PC-3 (cell line): ENCODE results near the gene ZNF518A. TPM values are rescaled to one million over a fixed set of nuclear protein-coding genes. Genes with fewer than 3 reads are reported as not detected.

ENCODE experiments used
- ATAC-seq: fragments of 200-7000 bp; cut with Tn5 transposase; 2 replicates; pipeline ENCODE4 v1.9.1; 2020; ENCODE audit warnings: mild to moderate bottlenecking, moderate library complexity
- BruUV-seq: library from RNA; stranded (reverse); fragments of 400-500 nt; replicated peaks from 2 replicates; lab custom pipeline; 2021; lab: Mats Ljungman, UMichigan
- CTCF ChIA-PET: fragments of 300-600 bp; sonication (Branson Sonifier 250); formaldehyde crosslinking; loops from one replicate; lab custom pipeline; 2022; ENCODE audit warnings: antibody characterized with exemption; lab: Charles Lee
- POLR2A ChIA-PET: fragments of 300-600 bp; sonication (Branson Sonifier 250); formaldehyde crosslinking; loops from one replicate; lab custom pipeline; 2022; ENCODE audit warnings: antibody characterized with exemption; ENCODE audit not compliant: unreplicated experiment; lab: Charles Lee
- DNase-seq: peaks from one replicate; pipeline ENCODE4 v3.0.0-alpha.2; 2015
- H2AFZ ChIP-seq: fragments of 300-600 bp; sonication (generic); 2 replicates; pipeline ENCODE4 v1.6.0; 2016; ENCODE audit warnings: antibody characterized with exemption, low read length
- H3F3A ChIP-seq: fragments of 300-600 bp; sonication (generic); one replicate; pipeline ENCODE4 v1.6.0; 2017; ENCODE audit warnings: antibody characterized with exemption, low read length, control low read depth, mild to moderate bottlenecking; ENCODE audit not compliant: unreplicated experiment
- H3K27ac ChIP-seq: fragments of 300-600 bp; sonication (generic); 2 replicates; pipeline ENCODE4 v1.5.1; 2016; ENCODE audit warnings: mild to moderate bottlenecking, low read length
- H3K27me3 ChIP-seq: fragments of 300-600 bp; sonication (generic); 2 replicates; pipeline ENCODE4 v1.6.1; 2016; ENCODE audit warnings: low read length, mixed read lengths
- H3K36me3 ChIP-seq: fragments of 300-600 bp; sonication (generic); 2 replicates; pipeline ENCODE4 v1.6.1; 2016; ENCODE audit warnings: low read depth, mixed run types, low read length, mixed read lengths
- H3K4me1 ChIP-seq: fragments of 300-600 bp; sonication (generic); 2 replicates; pipeline ENCODE4 v1.5.1; 2016; ENCODE audit warnings: low read length; ENCODE audit not compliant: insufficient read depth
- H3K4me2 ChIP-seq: fragments of 300-600 bp; sonication (generic); 2 replicates; pipeline ENCODE4 v1.6.0; 2016; ENCODE audit warnings: low read length
- H3K4me3 ChIP-seq: fragments of 300-600 bp; sonication (generic); 2 replicates; pipeline ENCODE4 v1.5.1; 2016; ENCODE audit warnings: mild to moderate bottlenecking, low read length, mixed read lengths
- H3K79me2 ChIP-seq: fragments of 300-600 bp; sonication (generic); 2 replicates; pipeline ENCODE4 v1.6.1; 2017; ENCODE audit warnings: low read length, mixed read lengths
- H3K9ac ChIP-seq: fragments of 300-600 bp; sonication (generic); 2 replicates; pipeline ENCODE4 v1.6.0; 2016; ENCODE audit warnings: mild to moderate bottlenecking, low read length
- H3K9me2 ChIP-seq: fragments of 300-600 bp; sonication (generic); replicated peaks from 2 replicates; pipeline ENCODE4 v1.6.1; 2016; ENCODE audit warnings: mixed run types, low read length, mixed read lengths
- H3K9me3 ChIP-seq: fragments of 300-600 bp; sonication (generic); 2 replicates; pipeline ENCODE4 v1.6.1; 2016; ENCODE audit warnings: low read length, mixed read lengths
- H4K20me1 ChIP-seq: fragments of 300-600 bp; sonication (generic); 2 replicates; pipeline ENCODE4 v1.6.1; 2016; ENCODE audit warnings: low read length, mixed read lengths
- CTCF ChIP-seq: fragments of 300-600 bp; sonication (generic); conservative IDR thresholded peaks from 2 replicates; pipeline ENCODE4 v1.5.1; 2017; ENCODE audit warnings: antibody characterized with exemption, low read depth, mild to moderate bottlenecking, low read length
- EZH2 ChIP-seq: fragments of 300-600 bp; sonication (generic); IDR thresholded peaks from one replicate; pipeline ENCODE4 v1.6.1; 2017; ENCODE audit warnings: antibody characterized with exemption, mild to moderate bottlenecking, low read length; ENCODE audit not compliant: unreplicated experiment
- EZH2phosphoT487 ChIP-seq: fragments of 300-600 bp; sonication (generic); IDR thresholded peaks from 2 replicates; pipeline ENCODE4 v1.6.1; 2018; ENCODE audit warnings: mild to moderate bottlenecking, antibody characterized with exemption, low read length, borderline replicate concordance
- intact Hi-C: fragments of 100-400 bp; cut with micrococcal nuclease; formaldehyde crosslinking; loops from 2 replicates; pipeline ENCODE4 v1.9.0; 2023
- total RNA-seq: library from RNA; depleted of rRNA; stranded (reverse); fragments of >200 nt; gene quantifications from 2 replicates; pipeline ENCODE4 v1.2.3, GENCODE V29; 2014

ZNF518A gene
- total RNA-seq, 1 experiment from 2014 or later = 0.69 TPM

GRCh38 chr10:96082748-96083147, 47.3 kb upstream of the ZNF518A start:
- H3K4me1 ChIP-seq = no peaks in the 10 kb centered on the region
- H2AFZ ChIP-seq = no peak overlapping the region
- ChIA-PET CTCF (no interaction called here), POLR2A (no interaction called here)
- intact Hi-C loops = no loop called here
- H3K9me2 ChIP-seq = no peaks in the 10 kb centered on the region
- no peaks in the 10 kb centered on the region for H3K36me3 ChIP-seq
- H3K9ac ChIP-seq = no peak overlapping the region
- no peak for ATAC-seq
- H3K9me3 ChIP-seq = no peaks in the 10 kb centered on the region
- no peak overlapping the region for H3K27ac ChIP-seq
- H3K4me3 ChIP-seq = no peak overlapping the region
- no peak overlapping the region for H3K4me2 ChIP-seq
- H3K79me2 ChIP-seq = no peaks in the 10 kb centered on the region
- no TSS peak for BruUV-seq
- no peak for TF ChIP-seq EZH2phosphoT487
- no peak for TF ChIP-seq EZH2
- no peak for TF ChIP-seq CTCF
- no peaks in the 10 kb centered on the region for H3K27me3 ChIP-seq
- no peak for DNase-seq
- H3F3A ChIP-seq = no peaks in the 10 kb centered on the region
- H4K20me1 ChIP-seq = no peaks in the 10 kb centered on the region

- intact Hi-C loops = loop anchor here (2.0 kb wide), 1 partner anchor 44 kb away; no protein-coding TSS in a partner anchor
- H3K79me2 ChIP-seq = no peaks in the 10 kb centered on the region
- H3K4me1 ChIP-seq = peaks cover 13% of the 10 kb centered on the region
- H3F3A ChIP-seq = no peaks in the 10 kb centered on the region
- no peak overlapping the region; the same call in 1 of the 2 replicates for H3K27ac ChIP-seq
- H3K9ac ChIP-seq = peak overlapping the region; percentile 94
- peak overlapping the region; percentile 99 for H2AFZ ChIP-seq
- CTCF ChIA-PET = no interaction called here
- DNase-seq (no peak), ATAC-seq (no peak)
- BruUV-seq = no TSS peak
- H4K20me1 ChIP-seq = no peaks in the 10 kb centered on the region
- no peak for TF ChIP-seq EZH2
- TF ChIP-seq EZH2phosphoT487 = no peak
- TF ChIP-seq CTCF = no peak
- H3K4me2 ChIP-seq = peak overlapping the region; percentile 98
- POLR2A ChIA-PET = interaction anchor here (0.7 kb wide), 1 partner anchor 41 kb away, joined by 4 read pairs; no protein-coding TSS in a partner anchor
- no peaks in the 10 kb centered on the region for H3K9me2 ChIP-seq
- no peaks in the 10 kb centered on the region for H3K9me3 ChIP-seq
- peaks cover 13% of the 10 kb centered on the region for H3K27me3 ChIP-seq
- peak overlapping the region; percentile 83 for H3K4me3 ChIP-seq
- no peaks in the 10 kb centered on the region for H3K36me3 ChIP-seq
Measured at GRCh38 chr10:96089116-96089515, 41.0 kb upstream of the ZNF518A start.

GRCh38 chr10:96089670-96090462, 40.2 kb upstream of the ZNF518A start:
- ATAC-seq (peak; percentile 94), DNase-seq (peak; percentile 85)
- H3K9me2 ChIP-seq = no peaks in the 10 kb centered on the region
- intact Hi-C loops = loop anchor here (1.0 to 2.0 kb wide), 2 partner anchors 40 to 45 kb away; partner anchors contain the start of gene ZNF518A
- no peaks in the 10 kb centered on the region for H4K20me1 ChIP-seq
- ChIA-PET POLR2A (interaction anchor here (0.7 kb wide), 1 partner anchor 40 kb away, joined by 4 read pairs; no protein-coding TSS in a partner anchor), CTCF (no interaction called here)
- peak overlapping the region; percentile 83 for H3K4me3 ChIP-seq
- H3K4me1 ChIP-seq = peaks cover 13% of the 10 kb centered on the region
- peaks cover 20% of the 10 kb centered on the region for H3K27me3 ChIP-seq
- no peaks in the 10 kb centered on the region for H3K9me3 ChIP-seq
- H3F3A ChIP-seq = no peaks in the 10 kb centered on the region
- H3K4me2 ChIP-seq = peak overlapping the region; percentile 98
- BruUV-seq = TSS peak; percentile 81
- peak overlapping the region; percentile 92 for H3K27ac ChIP-seq
- no peaks in the 10 kb centered on the region for H3K36me3 ChIP-seq
- H2AFZ ChIP-seq = peak overlapping the region; percentile 99
- peak overlapping the region; percentile 94 for H3K9ac ChIP-seq
- H3K79me2 ChIP-seq = no peaks in the 10 kb centered on the region
- TF ChIP-seq EZH2phosphoT487 (no peak), CTCF (no peak), EZH2 (no peak)
